ENCODE data around the gene IL4.
"Not testable (repeated sequence)": the region's sequence is repeated elsewhere in the genome, so short reads cannot be mapped to it uniquely, and the experiment has no call there.

IL4 gene

GRCh38 chr5:132674671-132675506 is 1.1 kb downstream of the IL4 start:
- DNase-seq, result peak in 1 of 2 experiments; percentile 29

GRCh38 chr5:132675936-132676689 is 2.3 kb downstream of the IL4 start:
- DNase-seq, result no peak

GRCh38 chr5:132677191-132677590 is 3.4 kb downstream of the IL4 start:
- DNase-seq, result no peak

GRCh38 chr5:132677682-132678400 is 4.1 kb downstream of the IL4 start:
- DNase-seq, result no peak

- no peak for DNase-seq
Measured at GRCh38 chr5:132678735-132679134, 4.9 kb downstream of the IL4 start.

- no peak for DNase-seq
Measured at GRCh38 chr5:132679166-132679565, 5.4 kb downstream of the IL4 start.

- no peak for DNase-seq
Measured at GRCh38 chr5:132679717-132680380, 6.1 kb downstream of the IL4 start.

GRCh38 chr5:132680780-132681475 is 7.1 kb downstream of the IL4 start:
- no peak for DNase-seq

- DNase-seq, result no peak
Measured at GRCh38 chr5:132681476-132681831, 7.7 kb downstream of the IL4 start.

- no peak for DNase-seq
Measured at GRCh38 chr5:132681983-132682382, 8.2 kb downstream of the IL4 start.

GRCh38 chr5:132684491-132684890 is 10.7 kb downstream of the IL4 start:
- DNase-seq, result no peak

GRCh38 chr5:132684922-132685720 is 11.3 kb downstream of the IL4 start:
- DNase-seq, result no peak

- DNase-seq, result no peak
Measured at GRCh38 chr5:132686193-132686592, 12.4 kb downstream of the IL4 start.

GRCh38 chr5:132687995-132688394 is 14.2 kb downstream of the IL4 start:
- peak; percentile 23 to 36 for DNase-seq

- DNase-seq, result peak in 1 of 2 experiments; percentile 38
Measured at GRCh38 chr5:132688536-132689339, 14.9 kb downstream of the IL4 start.

- no peak for DNase-seq
Measured at GRCh38 chr5:132689513-132689912, 15.7 kb downstream of the IL4 start.

- DNase-seq, result no peak
Measured at GRCh38 chr5:132690156-132690555, 16.4 kb downstream of the IL4 start.

- not testable (repeated sequence) for DNase-seq
Measured at GRCh38 chr5:132691755-132692631, 18.2 kb downstream of the IL4 start.

- DNase-seq, result no peak
Measured at GRCh38 chr5:132692632-132692967, 18.8 kb downstream of the IL4 start.

- DNase-seq, result no peak
Measured at GRCh38 chr5:132695956-132696355, 22.2 kb downstream of the IL4 start.
